SK-N-SH (cell line): ENCODE measurements around the gene UTS2. TPM values are rescaled to one million over a fixed set of nuclear protein-coding genes. Genes with fewer than 3 reads are reported as not detected.

Source experiments
- CTCF ChIA-PET: fragments of 300-600, 350-600 bp; formaldehyde crosslinking; extraction: SDS; loops from one replicate; lab custom pipeline; 2021; lab: Yijun Ruan, JAX
- POLR2A ChIA-PET: fragments of 350-600 bp; sonication (Branson Sonifier 250); formaldehyde crosslinking; extraction: SDS; loops from one replicate; lab custom pipeline; 2020; ENCODE audit warnings: antibody characterized with exemption, inconsistent platforms; lab: Yijun Ruan, JAX
- DNase-seq: peaks from one replicate; pipeline ENCODE4 v3.0.0; 2012
- H2AFZ ChIP-seq: fragments of 200-600 bp; sonication (generic); 2 replicates; pipeline ENCODE4 v1.8.1; 2016; ENCODE audit warnings: antibody characterized with exemption, mild to moderate bottlenecking, low read depth
- H3F3A ChIP-seq: fragments of 200-600 bp; sonication (generic); replicated peaks from 2 replicates; pipeline ENCODE3; 2016; ENCODE audit warnings: antibody characterized with exemption, mild to moderate bottlenecking; ENCODE audit not compliant: insufficient read depth
- H3K27ac ChIP-seq, 2 experiments: fragments of 200-500 bp in 1 of 2; fragments of 200-600 bp in 1 of 2; sonication (Bioruptor generic) in 1 of 2; sonication (generic), shearing (Covaris generic) in 1 of 2; 2 replicates each; pipeline versions ENCODE4 v1.5.1 to v1.6.1; 2014 to 2016; ENCODE audit warnings: low read depth in 2 of 2, inconsistent platforms in 1 of 2, low read length in 1 of 2, mild to moderate bottlenecking in 1 of 2, mixed read lengths in 1 of 2
- H3K27me3 ChIP-seq: fragments of 200-600 bp; sonication (generic), shearing (Covaris generic); 2 replicates; pipeline ENCODE4 v1.6.1; 2016; ENCODE audit warnings: mixed run types; ENCODE audit not compliant: insufficient read depth
- H3K36me3 ChIP-seq, 2 experiments: fragments of 200-500 bp in 1 of 2; fragments of 200-600 bp in 1 of 2; sonication (Bioruptor generic) in 1 of 2; sonication (generic) in 1 of 2; replicated peaks in 1 of 2; 2 replicates each; pipeline versions ENCODE3 to v1.5.1; 2014 to 2016; ENCODE audit warnings: low read length in 1 of 2, mild to moderate bottlenecking in 1 of 2; ENCODE audit not compliant: insufficient read depth in 2 of 2, control insufficient read depth in 1 of 2
- H3K4me1 ChIP-seq, 2 experiments: fragments of 200-500 bp in 1 of 2; fragments of 200-600 bp in 1 of 2; sonication (Bioruptor generic) in 1 of 2; sonication (generic), shearing (Covaris generic) in 1 of 2; 2 replicates each; pipeline versions ENCODE4 v1.5.1 to v1.6.1; 2014 to 2016; ENCODE audit warnings: low read depth in 1 of 2, low read length in 1 of 2, mixed run types in 1 of 2; ENCODE audit not compliant: insufficient read depth in 2 of 2, control insufficient read depth in 1 of 2
- H3K4me2 ChIP-seq: fragments of 200-600 bp; sonication (generic), shearing (Covaris generic); 2 replicates; pipeline ENCODE4 v1.6.1; 2017; ENCODE audit warnings: mixed run types
- H3K4me3 ChIP-seq, 2 experiments: fragments of 200-500 bp in 1 of 2; fragments of 200-600 bp in 1 of 2; sonication (Bioruptor generic) in 1 of 2; sonication (generic), shearing (Covaris generic) in 1 of 2; 2 replicates each; pipeline versions ENCODE4 v1.5.1 to v1.8.1; 2014 to 2016; ENCODE audit warnings: low read depth in 2 of 2, inconsistent platforms in 1 of 2, low read length in 1 of 2, mild to moderate bottlenecking in 1 of 2, mixed read lengths in 1 of 2, moderate library complexity in 1 of 2
- H3K79me2 ChIP-seq: fragments of 200-600 bp; sonication (generic); 2 replicates; pipeline ENCODE4 v1.8.1; 2017; ENCODE audit warnings: mild to moderate bottlenecking; ENCODE audit not compliant: insufficient read depth
- H3K9ac ChIP-seq: fragments of 200-600 bp; sonication (generic); 2 replicates; pipeline ENCODE4 v1.6.1; 2017; ENCODE audit warnings: mixed run types
- H3K9me2 ChIP-seq: fragments of 200-600 bp; sonication (generic); 2 replicates; pipeline ENCODE4 v1.6.1; 2017; ENCODE audit warnings: mixed run types
- H3K9me3 ChIP-seq: fragments of 200-600 bp; sonication (generic); 2 replicates; pipeline ENCODE4 v1.6.1; 2017; ENCODE audit warnings: mixed run types, mild to moderate bottlenecking, moderate library complexity
- H4K20me1 ChIP-seq: fragments of 200-600 bp; sonication (generic); 2 replicates; pipeline ENCODE4 v1.6.1; 2017; ENCODE audit warnings: mild to moderate bottlenecking, mixed run types; ENCODE audit not compliant: insufficient read depth
- CHD2 ChIP-seq: fragments of 150-350 bp; IDR thresholded peaks from 2 replicates; pipeline ENCODE4 v1.6.1; 2018; ENCODE audit warnings: low read length; ENCODE audit not compliant: partially characterized antibody
- FOSL2 ChIP-seq: IDR thresholded peaks from 2 replicates; pipeline ENCODE4 v1.4.0; 2012; ENCODE audit warnings: low read depth, mild to moderate bottlenecking, moderate library complexity, borderline replicate concordance
- FOXM1 ChIP-seq: IDR thresholded peaks from 2 replicates; pipeline ENCODE4 v1.4.0; 2012; ENCODE audit warnings: low read depth, mild to moderate bottlenecking
- GABPA ChIP-seq: IDR thresholded peaks from 2 replicates; pipeline ENCODE4 v1.4.0; 2012; ENCODE audit warnings: low read depth, mild to moderate bottlenecking
- JUND ChIP-seq: IDR thresholded peaks from 2 replicates; pipeline ENCODE4 v1.4.0; 2012
- MEF2A ChIP-seq: IDR thresholded peaks from 2 replicates; pipeline ENCODE4 v1.4.0; 2012; ENCODE audit warnings: low read depth, borderline replicate concordance
- MXI1 ChIP-seq: IDR thresholded peaks from 2 replicates; pipeline ENCODE4 v1.6.1; 2012; ENCODE audit warnings: mild to moderate bottlenecking, low read depth, low read length, improper control_type of control experiment
- NFIC ChIP-seq: IDR thresholded peaks from 2 replicates; pipeline ENCODE4 v1.4.0; 2012; ENCODE audit warnings: borderline replicate concordance
- POLR2AphosphoS5 ChIP-seq: IDR thresholded peaks from 2 replicates; pipeline ENCODE4 v1.6.1; 2012; ENCODE audit warnings: low read depth, low read length
- RAD21 ChIP-seq: IDR thresholded peaks from 2 replicates; pipeline ENCODE4 v1.6.1; 2012; ENCODE audit warnings: mild to moderate bottlenecking, low read length
- RCOR1 ChIP-seq: fragments of 150-350 bp; IDR thresholded peaks from 2 replicates; pipeline ENCODE4 v1.6.1; 2017; ENCODE audit warnings: antibody characterized with exemption, low read length
- RFX5 ChIP-seq: IDR thresholded peaks from 2 replicates; pipeline ENCODE4 v1.6.1; 2012; ENCODE audit warnings: mild to moderate bottlenecking, improper control_type of control experiment, low read length
- RXRA ChIP-seq: IDR thresholded peaks from 2 replicates; pipeline ENCODE4 v1.4.0; 2012; ENCODE audit warnings: low read depth, mild to moderate bottlenecking, borderline replicate concordance
- SIN3A ChIP-seq: IDR thresholded peaks from 2 replicates; pipeline ENCODE4 v1.6.1; 2012; ENCODE audit warnings: low read depth, mild to moderate bottlenecking, low read length, moderate library complexity, borderline replicate concordance
- TAF1 ChIP-seq: IDR thresholded peaks from 2 replicates; pipeline ENCODE4 v1.6.1; 2012; ENCODE audit warnings: low read depth, mild to moderate bottlenecking, low read length, moderate library complexity, borderline replicate concordance
- TCF12 ChIP-seq: IDR thresholded peaks from 2 replicates; pipeline ENCODE4 v1.4.0; 2012
- TEAD4 ChIP-seq: IDR thresholded peaks from 2 replicates; pipeline ENCODE4 v1.4.0; 2012; ENCODE audit warnings: mild to moderate bottlenecking, borderline replicate concordance; ENCODE audit not compliant: insufficient read depth
- YY1 ChIP-seq: IDR thresholded peaks from 2 replicates; pipeline ENCODE4 v1.4.0; 2012; ENCODE audit warnings: low read depth, mild to moderate bottlenecking
- WGBS: methylation state at CpG from one replicate; pipeline ENCODE4 v1.1.6; 2017; ENCODE audit warnings: low lambda C conversion rate; 5-methylcytosine and 5-hydroxymethylcytosine counted together
- polyA plus RNA-seq, 3 experiments: library from polyadenylated mRNA; depleted of rRNA; stranded (reverse); fragments of >200 nt; gene quantifications; 2 replicates each; pipeline ENCODE4 v1.2.3, GENCODE V29; 2012
- TF ChIP-seq, protein P1 (sequence below): fragments of 200-600 bp; sonication (generic); IDR thresholded peaks from 2 replicates; pipeline ENCODE4 v1.6.1; 2017; ENCODE audit warnings: antibody characterized with exemption, mild to moderate bottlenecking, moderate library complexity
- TF ChIP-seq, protein P2 (sequence below): IDR thresholded peaks from 2 replicates; pipeline ENCODE4 v1.6.1; 2012; ENCODE audit warnings: mild to moderate bottlenecking, low read depth, low read length, moderate library complexity
- TF ChIP-seq, protein P3 (sequence below): IDR thresholded peaks from 2 replicates; pipeline ENCODE4 v1.4.0; 2012; ENCODE audit warnings: low read depth

Gene UTS2
- polyA plus RNA-seq, 1 of the 3 experiments (the other 2 are of a cell fraction) = 0.13 TPM

DNA sequence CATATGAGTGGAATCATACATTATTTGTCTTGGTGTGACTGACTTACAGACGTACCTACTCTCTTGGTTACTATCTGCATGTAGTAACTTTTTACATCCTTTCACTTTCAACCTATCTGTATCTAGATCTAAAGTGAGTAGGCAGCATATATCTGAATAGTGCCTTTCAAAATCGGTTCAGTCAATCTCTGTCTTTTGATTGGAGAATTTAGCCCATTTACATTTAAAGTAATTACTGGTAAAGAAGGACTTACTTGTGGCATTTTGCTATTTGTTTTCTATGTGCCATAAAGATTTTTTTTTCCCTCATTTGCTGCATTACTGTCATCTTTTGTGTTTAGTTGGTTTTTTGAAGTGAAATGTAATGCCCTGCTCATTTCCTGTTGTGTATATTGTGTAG lies 14.2 kb downstream of the UTS2 start:
- H3K9ac ChIP-seq = no peak overlapping the region
- H3F3A ChIP-seq = no peaks in the 10 kb centered on the region
- H2AFZ ChIP-seq = no peak overlapping the region
- CTCF ChIA-PET = interaction anchor here (0.6 kb wide), 1 partner anchor 378 kb away, joined by 3 read pairs; no protein-coding TSS in a partner anchor
- H3K27me3 ChIP-seq = no peaks in the 10 kb centered on the region
- no peaks in the 10 kb centered on the region for H3K4me1 ChIP-seq
- H3K4me2 ChIP-seq = no peak overlapping the region
- POLR2A ChIA-PET = no interaction called here
- WGBS = 93% methylated on average over 2 of the region's 2 CpGs
- no peak overlapping the region for H3K27ac ChIP-seq
- no peak for TF ChIP-seq RAD21
- TF ChIP-seq RCOR1 = no peak
- no peak for TF ChIP-seq TAF1
- TF ChIP-seq POLR2AphosphoS5 = no peak
- no peak for TF ChIP-seq MXI1
- TF ChIP-seq, protein P1, sequence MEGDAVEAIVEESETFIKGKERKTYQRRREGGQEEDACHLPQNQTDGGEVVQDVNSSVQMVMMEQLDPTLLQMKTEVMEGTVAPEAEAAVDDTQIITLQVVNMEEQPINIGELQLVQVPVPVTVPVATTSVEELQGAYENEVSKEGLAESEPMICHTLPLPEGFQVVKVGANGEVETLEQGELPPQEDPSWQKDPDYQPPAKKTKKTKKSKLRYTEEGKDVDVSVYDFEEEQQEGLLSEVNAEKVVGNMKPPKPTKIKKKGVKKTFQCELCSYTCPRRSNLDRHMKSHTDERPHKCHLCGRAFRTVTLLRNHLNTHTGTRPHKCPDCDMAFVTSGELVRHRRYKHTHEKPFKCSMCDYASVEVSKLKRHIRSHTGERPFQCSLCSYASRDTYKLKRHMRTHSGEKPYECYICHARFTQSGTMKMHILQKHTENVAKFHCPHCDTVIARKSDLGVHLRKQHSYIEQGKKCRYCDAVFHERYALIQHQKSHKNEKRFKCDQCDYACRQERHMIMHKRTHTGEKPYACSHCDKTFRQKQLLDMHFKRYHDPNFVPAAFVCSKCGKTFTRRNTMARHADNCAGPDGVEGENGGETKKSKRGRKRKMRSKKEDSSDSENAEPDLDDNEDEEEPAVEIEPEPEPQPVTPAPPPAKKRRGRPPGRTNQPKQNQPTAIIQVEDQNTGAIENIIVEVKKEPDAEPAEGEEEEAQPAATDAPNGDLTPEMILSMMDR = no peak
- no peak for TF ChIP-seq FOSL2
- TF ChIP-seq, protein P2, sequence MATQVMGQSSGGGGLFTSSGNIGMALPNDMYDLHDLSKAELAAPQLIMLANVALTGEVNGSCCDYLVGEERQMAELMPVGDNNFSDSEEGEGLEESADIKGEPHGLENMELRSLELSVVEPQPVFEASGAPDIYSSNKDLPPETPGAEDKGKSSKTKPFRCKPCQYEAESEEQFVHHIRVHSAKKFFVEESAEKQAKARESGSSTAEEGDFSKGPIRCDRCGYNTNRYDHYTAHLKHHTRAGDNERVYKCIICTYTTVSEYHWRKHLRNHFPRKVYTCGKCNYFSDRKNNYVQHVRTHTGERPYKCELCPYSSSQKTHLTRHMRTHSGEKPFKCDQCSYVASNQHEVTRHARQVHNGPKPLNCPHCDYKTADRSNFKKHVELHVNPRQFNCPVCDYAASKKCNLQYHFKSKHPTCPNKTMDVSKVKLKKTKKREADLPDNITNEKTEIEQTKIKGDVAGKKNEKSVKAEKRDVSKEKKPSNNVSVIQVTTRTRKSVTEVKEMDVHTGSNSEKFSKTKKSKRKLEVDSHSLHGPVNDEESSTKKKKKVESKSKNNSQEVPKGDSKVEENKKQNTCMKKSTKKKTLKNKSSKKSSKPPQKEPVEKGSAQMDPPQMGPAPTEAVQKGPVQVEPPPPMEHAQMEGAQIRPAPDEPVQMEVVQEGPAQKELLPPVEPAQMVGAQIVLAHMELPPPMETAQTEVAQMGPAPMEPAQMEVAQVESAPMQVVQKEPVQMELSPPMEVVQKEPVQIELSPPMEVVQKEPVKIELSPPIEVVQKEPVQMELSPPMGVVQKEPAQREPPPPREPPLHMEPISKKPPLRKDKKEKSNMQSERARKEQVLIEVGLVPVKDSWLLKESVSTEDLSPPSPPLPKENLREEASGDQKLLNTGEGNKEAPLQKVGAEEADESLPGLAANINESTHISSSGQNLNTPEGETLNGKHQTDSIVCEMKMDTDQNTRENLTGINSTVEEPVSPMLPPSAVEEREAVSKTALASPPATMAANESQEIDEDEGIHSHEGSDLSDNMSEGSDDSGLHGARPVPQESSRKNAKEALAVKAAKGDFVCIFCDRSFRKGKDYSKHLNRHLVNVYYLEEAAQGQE = no peak
- no peak for TF ChIP-seq YY1
- no peak for TF ChIP-seq RXRA
- H4K20me1 ChIP-seq = no peaks in the 10 kb centered on the region
- no peak for DNase-seq
- no peak overlapping the region for H3K4me3 ChIP-seq
- H3K9me3 ChIP-seq = peaks cover 12% of the 10 kb centered on the region; the same call in 1 of the 2 replicates
- H3K36me3 ChIP-seq = peaks cover 26 to 80% of the 10 kb centered on the region in 2 experiments
- no peaks in the 10 kb centered on the region for H3K79me2 ChIP-seq
- no peaks in the 10 kb centered on the region for H3K9me2 ChIP-seq

DNA sequence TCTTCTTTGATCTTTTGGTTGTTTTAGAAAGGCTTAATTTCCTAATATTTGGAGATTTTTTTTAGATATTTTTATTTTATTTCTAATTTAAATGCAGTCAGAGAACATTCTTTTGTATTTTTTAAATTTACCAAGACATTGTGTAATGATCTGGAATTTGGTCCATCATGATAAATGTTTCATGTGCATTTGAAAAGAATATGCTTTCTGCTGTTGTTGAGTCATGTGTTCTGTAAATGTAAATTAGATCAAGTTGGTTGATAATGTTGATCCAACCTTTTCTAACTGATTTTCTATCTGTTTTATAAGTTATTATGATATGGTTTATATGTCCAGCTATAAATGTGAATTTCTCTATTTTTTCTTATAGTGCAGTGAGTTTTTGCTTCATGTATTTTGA lies 19.8 kb downstream of the UTS2 start:
- Histone ChIP-seq H3K4me3 (no peak overlapping the region), H3K4me2 (no peak overlapping the region), H3K9ac (no peak overlapping the region), H3K4me1 (no peaks in the 10 kb centered on the region), H3K79me2 (peaks cover 3% of the 10 kb centered on the region; the same call in 1 of the 2 replicates), H2AFZ (no peak overlapping the region), H3K27me3 (no peaks in the 10 kb centered on the region), H3K36me3 (peaks cover 36 to 64% of the 10 kb centered on the region in 2 experiments), H3K27ac (no peak overlapping the region), H3F3A (no peaks in the 10 kb centered on the region), H4K20me1 (no peaks in the 10 kb centered on the region), H3K9me2 (no peaks in the 10 kb centered on the region)
- DNase-seq = no peak
- CTCF ChIA-PET = interaction anchor here (1.1 to 1.3 kb wide), 2 partner anchors 10 to 13 kb away, joined by 3 to 4 read pairs; no protein-coding TSS in a partner anchor
- TF ChIP-seq CHD2 = no peak
- TF ChIP-seq TCF12 = no peak
- no peak for TF ChIP-seq SIN3A
- TF ChIP-seq RFX5 = no peak
- TF ChIP-seq, protein P2 = no peak
- no peak for TF ChIP-seq TEAD4
- no peak for TF ChIP-seq GABPA
- no peak for TF ChIP-seq NFIC
- no peak for TF ChIP-seq POLR2AphosphoS5
- TF ChIP-seq JUND = no peak
- TF ChIP-seq FOXM1 = no peak
- TF ChIP-seq, protein P3, sequence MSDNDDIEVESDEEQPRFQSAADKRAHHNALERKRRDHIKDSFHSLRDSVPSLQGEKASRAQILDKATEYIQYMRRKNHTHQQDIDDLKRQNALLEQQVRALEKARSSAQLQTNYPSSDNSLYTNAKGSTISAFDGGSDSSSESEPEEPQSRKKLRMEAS = no peak
- TF ChIP-seq MEF2A = no peak
- TF ChIP-seq, all 33 proteins: peak for 0
- H3K9me3 ChIP-seq = peaks cover 2% of the 10 kb centered on the region; the same call in 1 of the 2 replicates
- POLR2A ChIA-PET = no interaction called here
